ENCODE data around the gene SHC1.

GRCh38 chr1:155009742-155010141 is 39.2 kb upstream of the SHC1 start:
- TF ChIP-seq CTCF (IDR thresholded peaks at IDR 0.05; ENCODE audit: borderline replicate concordance, extremely low read depth, low read length, poor library complexity, severe bottlenecking) = no peak
- no peak for TF ChIP-seq EZH2 (IDR thresholded peaks at IDR 0.05; ENCODE audit: borderline replicate concordance, low read depth, low read length, severe bottlenecking)

All from DND-41 (cell line).